ENCODE data around the gene ARL3. TPM values are rescaled to one million over a fixed set of nuclear protein-coding genes. Genes with fewer than 3 reads are reported as not detected.
A peak's percentile ranks its signal among the peaks of the same experiment; 100 is the strongest.

ARL3 gene
- total RNA-seq = 1 to 10 TPM; 3.4 to 6.0 (median 3.8) TPM

GRCh38 chr10:102713814-102714620, at the start of gene ARL3:
TSS of gene ARL3 (minus strand) at chr10:102714397. CDS start at chr10:102714275, 122 bp downstream.
- H3K9me3 ChIP-seq = no peaks in the 10 kb centered on the region
- peak within 1 kb of the TSS; percentile 88 for H3K4me3 ChIP-seq
- TF ChIP-seq POLR2AphosphoS5 (IDR thresholded peaks at IDR 0.05) (peak in 1 of 3 donors; percentile 23), POLR2A (IDR thresholded peaks at IDR 0.05) (peak; percentile 18 to 25), CTCF (IDR thresholded peaks at IDR 0.05) (peak in 1 of 2 donors; percentile 56), EP300 (IDR thresholded peaks at IDR 0.05) (no peak)
- DNase-seq (ENCODE audit: low spot score in 2 of 2) = peak; percentile 97 to 98
- no peaks in the 10 kb centered on the region for H3K27me3 ChIP-seq
- peak within 1 kb of the TSS; percentile 84 for H3K27ac ChIP-seq
- 2% methylated on average over 27 of the region's 62 CpGs for WGBS
- peaks cover 9% of the 10 kb centered on the region for H3K4me1 ChIP-seq
- H3K36me3 ChIP-seq = no peaks in the 10 kb centered on the region

- Histone ChIP-seq H3K4me1 (peaks cover 57% of the 10 kb centered on the region), H3K27ac (no peak overlapping the region), H3K4me3 (no peak overlapping the region)
These were observed 48.9 kb upstream of the ARL3 start for GRCh38 chr10:102763037-102763607.

GRCh38 chr10:102762401-102763015, 48.3 kb upstream of the ARL3 start:
- no peak for DNase-seq (ENCODE audit: low spot score in 2 of 2)
- no peaks in the 10 kb centered on the region for H3K9me3 ChIP-seq
- 80% methylated on average over 7 of the region's 7 CpGs for WGBS
- no peak overlapping the region for H3K4me3 ChIP-seq
- no peaks in the 10 kb centered on the region for H3K27me3 ChIP-seq
- H3K27ac ChIP-seq = no peak overlapping the region
- no peaks in the 10 kb centered on the region for H3K36me3 ChIP-seq
- TF ChIP-seq CTCF (IDR thresholded peaks at IDR 0.05) = no peak
- no peak for TF ChIP-seq EP300 (IDR thresholded peaks at IDR 0.05)
- no peak for TF ChIP-seq POLR2AphosphoS5 (IDR thresholded peaks at IDR 0.05)
- no peak for TF ChIP-seq POLR2A (IDR thresholded peaks at IDR 0.05)
- H3K4me1 ChIP-seq = peaks cover 53% of the 10 kb centered on the region

More at GRCh38 chr10:102763037-102763607, 48.9 kb upstream of the ARL3 start:
- TF ChIP-seq CTCF (IDR thresholded peaks at IDR 0.05) (no peak), POLR2A (IDR thresholded peaks at IDR 0.05) (no peak), POLR2AphosphoS5 (IDR thresholded peaks at IDR 0.05) (no peak), EP300 (IDR thresholded peaks at IDR 0.05) (no peak)
- H3K36me3 ChIP-seq = no peaks in the 10 kb centered on the region
- H3K27me3 ChIP-seq = no peaks in the 10 kb centered on the region
- WGBS = 79% methylated on average over 7 of the region's 7 CpGs
- H3K9me3 ChIP-seq = no peaks in the 10 kb centered on the region
- no peak for DNase-seq (ENCODE audit: low spot score in 2 of 2)

- H3K27ac ChIP-seq = no peak overlapping the region
- no peak overlapping the region for H3K4me3 ChIP-seq
- peaks cover 49% of the 10 kb centered on the region for H3K4me1 ChIP-seq
These were observed 47.8 kb upstream of the ARL3 start for GRCh38 chr10:102761981-102762380.

More at GRCh38 chr10:102761981-102762380, 47.8 kb upstream of the ARL3 start:
- TF ChIP-seq CTCF (IDR thresholded peaks at IDR 0.05) = no peak
- TF ChIP-seq POLR2AphosphoS5 (IDR thresholded peaks at IDR 0.05) = no peak
- no peak for TF ChIP-seq EP300 (IDR thresholded peaks at IDR 0.05)
- H3K27me3 ChIP-seq = no peaks in the 10 kb centered on the region
- H3K9me3 ChIP-seq = no peaks in the 10 kb centered on the region
- H3K36me3 ChIP-seq = no peaks in the 10 kb centered on the region
- 94% methylated on average over 4 of the region's 4 CpGs for WGBS
- no peak for DNase-seq (ENCODE audit: low spot score in 2 of 2)

All from suprapubic skin (tissue), 4 donors.